GM19099 (cell line): ENCODE data around the gene TSG101.

Source experiments
- POLR2A ChIP-seq: IDR thresholded peaks from 3 replicates; pipeline ENCODE4 v1.6.1; 2011; ENCODE audit warnings: low read depth; ENCODE audit not compliant: insufficient read length; ENCODE audit errors: extremely low read depth

TSG101 gene

GRCh38 chr11:18522388-18522787, 4.4 kb downstream of the TSG101 start:
- TF ChIP-seq POLR2A, result no peak

DNA sequence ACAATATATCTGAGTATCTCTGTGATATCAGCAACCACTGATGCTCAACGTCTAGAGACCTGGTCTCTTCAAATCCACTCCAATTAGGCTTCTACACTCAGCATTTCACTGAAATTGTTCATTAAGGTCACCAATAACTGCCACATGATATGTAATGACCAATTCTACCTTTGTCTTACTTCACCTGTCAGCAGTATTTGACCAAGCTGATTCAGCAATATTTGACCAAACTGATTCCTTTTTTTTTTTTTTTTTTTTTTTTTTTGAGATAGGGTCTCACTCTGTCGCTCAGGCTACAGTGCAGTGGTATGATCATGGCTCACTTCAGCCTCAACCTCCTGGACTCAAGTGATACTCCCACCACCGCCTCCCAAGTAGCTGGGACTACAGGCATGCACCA, 5.6 kb downstream of the TSG101 start:
- TF ChIP-seq POLR2A, result no peak

DNA sequence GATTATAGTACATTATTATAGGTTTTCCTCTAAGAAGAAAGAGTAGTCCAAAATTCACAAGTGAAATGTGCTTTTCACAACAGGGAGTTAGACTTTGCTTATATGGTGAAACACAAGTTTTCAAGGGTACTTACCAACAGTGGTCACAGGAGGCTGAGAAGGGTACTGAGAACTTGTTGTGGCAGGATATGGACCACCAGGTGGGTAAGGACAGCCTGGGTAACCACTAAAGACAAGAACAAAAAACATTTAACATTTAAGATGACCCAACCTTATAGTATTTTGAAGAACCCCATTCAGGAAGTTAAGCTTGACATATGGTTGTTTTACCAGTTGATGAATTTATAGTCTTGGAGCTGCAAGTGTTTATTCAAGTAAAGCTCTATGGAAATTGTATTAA, 24.4 kb downstream of the TSG101 start:
- TF ChIP-seq POLR2A, result no peak

DNA sequence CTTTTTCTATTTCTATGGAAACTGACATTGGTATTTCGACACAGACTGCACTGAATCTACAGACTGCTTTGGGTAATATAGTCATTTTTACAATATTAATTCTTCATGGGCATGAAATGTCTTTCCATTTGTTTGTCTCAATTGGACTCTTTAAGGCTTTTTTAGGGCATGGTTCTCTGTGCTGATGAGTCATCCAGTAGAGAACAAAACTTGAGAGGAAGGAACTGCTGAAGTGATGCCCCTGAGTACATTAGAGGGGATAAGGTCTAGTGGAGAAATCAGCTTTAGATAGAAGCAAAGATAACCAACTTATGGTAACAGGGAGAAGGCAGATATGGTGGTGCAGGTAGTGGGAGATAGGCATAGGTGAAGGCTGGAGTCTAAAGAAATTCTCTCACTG, 25.1 kb downstream of the TSG101 start:
- no peak for TF ChIP-seq POLR2A

DNA sequence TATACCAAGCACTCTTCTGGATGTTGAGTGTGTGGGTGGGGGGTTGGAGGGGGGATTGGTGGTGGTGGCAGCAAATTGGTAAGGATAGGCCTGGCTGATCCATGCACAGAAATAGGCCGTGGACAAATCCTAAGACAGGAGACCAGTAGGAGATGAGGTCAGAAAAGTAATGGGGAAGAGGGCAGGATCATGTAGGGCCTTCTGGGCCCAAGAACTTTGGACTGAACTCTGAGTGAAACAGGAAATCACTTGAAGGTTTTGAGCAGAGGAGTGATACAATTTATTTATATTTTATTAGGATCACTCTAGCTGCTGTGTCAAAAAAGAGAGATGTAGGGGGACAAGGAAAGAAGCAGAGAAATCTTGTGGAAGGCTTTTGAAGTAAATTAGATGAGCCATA, 28.7 kb downstream of the TSG101 start:
- TF ChIP-seq POLR2A, result no peak

DNA sequence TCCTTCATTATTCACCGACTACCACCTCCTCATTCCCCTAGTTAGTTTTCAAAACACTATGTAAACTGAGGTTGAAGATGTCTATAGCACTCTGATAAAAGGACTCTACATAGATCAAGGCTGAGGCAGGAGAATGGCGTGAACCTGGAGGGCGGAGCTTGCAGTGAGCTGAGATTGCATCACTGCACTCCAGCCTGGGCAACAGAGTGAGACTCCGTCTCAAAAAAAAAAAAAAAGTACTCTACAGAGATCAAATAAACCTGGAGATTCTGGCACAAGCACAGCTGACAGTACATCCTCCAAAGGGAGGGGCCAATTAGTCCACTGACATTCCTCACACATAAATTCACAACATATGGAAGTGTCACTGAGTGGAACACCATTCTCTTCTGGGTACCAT, 31.0 kb downstream of the TSG101 start:
- TF ChIP-seq POLR2A, result no peak

DNA sequence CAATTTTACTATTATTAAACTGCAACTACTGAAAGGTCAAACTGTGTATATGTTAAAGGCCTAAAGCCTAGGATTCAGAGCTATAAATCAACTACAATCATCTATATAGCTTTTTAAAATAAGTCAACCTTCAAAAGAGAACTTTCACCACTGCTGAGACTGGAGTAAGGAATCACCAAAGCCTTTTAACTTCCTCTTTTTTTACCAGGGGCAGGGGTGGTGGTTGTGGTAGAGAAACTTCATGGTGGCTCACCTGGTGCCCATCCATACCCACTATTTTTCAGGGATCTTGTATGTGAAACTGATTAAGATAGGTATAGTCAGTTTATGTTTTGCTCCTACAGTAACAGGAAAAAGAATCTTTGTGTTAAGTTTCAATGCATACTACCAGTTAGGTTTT, 31.5 kb downstream of the TSG101 start:
- TF ChIP-seq POLR2A, result no peak

DNA sequence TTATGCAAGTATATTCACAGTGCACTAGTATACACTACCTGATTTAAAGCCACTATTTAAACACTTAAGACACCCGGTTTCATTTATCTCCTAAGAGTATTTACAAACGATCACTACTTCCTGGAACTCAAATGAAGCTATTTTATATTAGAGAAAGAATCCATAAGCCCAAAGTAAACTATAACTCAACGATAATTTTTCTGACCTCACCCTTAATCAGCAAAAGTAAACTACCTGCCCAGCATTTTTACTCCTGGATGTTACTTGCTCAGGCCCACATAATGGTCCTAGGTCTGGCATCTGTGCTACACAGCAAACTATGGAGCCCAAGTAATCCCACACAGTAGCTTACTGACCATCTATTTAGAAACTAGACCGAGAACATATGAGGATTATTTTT, 33.4 kb downstream of the TSG101 start:
- no peak for TF ChIP-seq POLR2A

DNA sequence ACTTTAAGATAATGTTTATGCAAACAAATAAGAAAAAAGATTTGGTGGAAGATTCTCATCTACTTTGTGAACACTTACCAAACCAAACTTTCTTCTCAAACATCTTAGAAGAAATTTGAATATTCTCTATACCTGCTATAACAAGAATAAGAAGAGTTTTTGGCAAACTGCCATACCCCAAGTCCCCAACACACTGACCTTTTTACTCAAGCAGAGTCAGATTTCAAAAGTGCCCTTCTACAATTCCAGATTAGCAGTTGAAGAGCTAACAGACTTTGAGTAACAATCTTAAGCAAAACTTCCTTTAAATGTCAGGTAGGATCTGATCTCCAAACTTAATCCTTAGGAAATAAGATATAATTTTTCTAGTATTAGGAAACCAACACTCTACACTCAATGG, 33.9 kb downstream of the TSG101 start:
- no peak for TF ChIP-seq POLR2A

- TF ChIP-seq POLR2A, result no peak
Observed at GRCh38 chr11:18491924-18492323, 34.8 kb downstream of the TSG101 start.

- no peak for TF ChIP-seq POLR2A
Observed at GRCh38 chr11:18490736-18491485, 35.8 kb downstream of the TSG101 start.

DNA sequence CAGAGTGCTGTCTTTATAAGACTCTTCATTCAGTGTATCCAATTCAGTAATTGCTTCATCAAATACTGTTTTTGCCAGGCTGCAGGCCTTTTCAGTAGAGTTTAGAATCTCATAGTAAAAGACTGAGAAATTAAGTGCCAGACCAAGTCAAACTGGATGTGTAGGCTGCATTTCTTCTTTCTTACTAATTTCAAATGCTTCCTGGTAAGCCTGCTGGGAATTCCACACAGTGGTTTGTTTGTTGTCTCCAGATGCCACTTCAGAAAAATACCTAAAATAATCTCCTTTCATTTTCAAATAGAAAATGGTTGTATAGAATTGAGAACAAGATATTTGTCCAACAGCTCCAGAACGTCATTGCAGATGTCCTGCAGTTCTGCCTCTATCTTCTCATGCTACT, 36.4 kb downstream of the TSG101 start:
- no peak for TF ChIP-seq POLR2A

GRCh38 chr11:18485913-18486528, 40.7 kb downstream of the TSG101 start:
- no peak for TF ChIP-seq POLR2A

GRCh38 chr11:18479063-18479462, 47.7 kb downstream of the TSG101 start:
- TF ChIP-seq POLR2A, result no peak

DNA sequence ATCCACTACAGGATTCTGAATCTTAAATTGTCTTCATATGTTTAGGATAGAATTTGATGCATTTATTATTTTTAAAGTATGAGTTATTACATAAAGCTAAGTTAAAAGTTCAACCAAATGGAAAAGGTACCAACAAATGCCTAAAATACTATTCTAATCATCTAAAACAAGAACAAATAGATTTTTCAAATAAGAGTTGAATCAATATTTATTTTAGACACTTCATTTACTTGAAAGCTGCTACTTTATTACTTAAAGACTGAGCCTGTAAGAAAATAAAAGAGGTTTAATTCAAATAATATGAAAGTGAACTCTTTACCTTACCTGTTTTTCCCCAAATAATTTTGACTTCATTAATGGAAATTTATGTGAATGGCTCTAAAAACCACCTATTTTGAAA, 54.2 kb downstream of the TSG101 start:
- TF ChIP-seq POLR2A, result no peak

DNA sequence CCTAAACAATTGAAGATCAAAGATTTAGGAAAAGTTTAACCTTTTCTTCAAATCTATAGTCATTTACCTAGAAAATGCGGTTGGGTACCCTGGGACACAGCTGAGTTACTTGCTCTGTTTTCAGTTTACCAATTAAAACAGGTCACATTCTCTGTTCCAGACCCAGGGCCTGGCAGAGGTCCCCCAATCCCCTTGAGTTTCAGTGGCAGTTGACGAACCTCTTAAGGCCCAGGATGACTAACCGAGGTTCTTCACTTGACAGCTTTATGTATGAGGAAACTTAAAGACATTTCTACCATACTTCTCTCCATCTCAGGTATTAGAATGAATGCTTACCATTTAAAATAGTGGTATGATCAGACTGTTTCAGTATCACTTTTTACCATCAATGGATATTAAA, 54.7 kb downstream of the TSG101 start:
- no peak for TF ChIP-seq POLR2A

DNA sequence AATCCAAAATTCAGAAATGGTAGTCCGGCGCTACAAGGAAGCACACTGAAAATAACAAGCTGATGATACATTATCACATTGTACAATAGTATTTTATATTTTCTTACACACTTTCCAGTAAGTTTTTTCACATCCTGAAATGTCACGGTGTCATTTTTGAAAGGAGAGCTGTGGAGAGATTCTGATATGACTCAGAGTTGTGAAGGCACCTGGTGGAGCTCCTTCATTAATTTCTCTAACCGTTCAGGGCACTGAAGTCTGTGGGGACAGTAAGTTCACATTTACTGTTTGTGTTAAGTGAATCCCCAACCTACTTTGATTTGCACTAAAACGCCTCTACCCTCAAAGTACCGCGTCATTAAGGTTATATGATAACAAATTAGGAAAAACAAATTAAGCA, 57.8 kb downstream of the TSG101 start:
- TF ChIP-seq POLR2A, result no peak
